HCT116 (cell line): ENCODE results near the gene SUCLG2. TPM values are rescaled to one million over a fixed set of nuclear protein-coding genes. Genes with fewer than 3 reads are reported as not detected.

Experiments
- ATAC-seq: fragments of 200-7000 bp; cut with Tn5 transposase; 2 replicates; pipeline ENCODE4 v1.9.1; 2020; ENCODE audit warnings: mild to moderate bottlenecking, moderate library complexity
- BruUV-seq: library from RNA; stranded (reverse); fragments of 400-500 nt; replicated peaks from 2 replicates; lab custom pipeline; 2021; lab: Mats Ljungman, UMichigan
- CTCF ChIA-PET: fragments of 300-600 bp; sonication (Branson Sonifier 250); formaldehyde crosslinking; loops from one replicate; lab custom pipeline; 2021; ENCODE audit warnings: antibody characterized with exemption; lab: Charles Lee
- POLR2A ChIA-PET: fragments of 300-600, 350-600 bp; sonication (Branson Sonifier 250); formaldehyde crosslinking; loops from one replicate; lab custom pipeline; 2021; ENCODE audit warnings: antibody characterized with exemption; lab: Charles Lee
- RAD21 ChIA-PET, 2 experiments: fragments of 300-600 bp; sonication (Branson Sonifier 250); formaldehyde crosslinking; loops; one replicate each; lab custom pipeline; 2023; ENCODE audit warnings: low total read pairs in 2 of 2; ENCODE audit not compliant: uncharacterized antibody in 2 of 2, unreplicated experiment in 2 of 2, low non-redundant PET in 1 of 2; lab: Charles Lee
- DNase-seq: peaks from one replicate; pipeline ENCODE4 v3.0.0-alpha.2; 2010; ENCODE audit warnings: low read depth, low spot score
- H2AFZ ChIP-seq: fragments of 200-600 bp; shearing (Covaris generic), sonication (generic); 2 replicates; pipeline ENCODE4 v1.6.1; 2017; ENCODE audit warnings: low read depth, mixed run types, mixed read lengths, antibody characterized with exemption, low read length; ENCODE audit not compliant: poor library complexity, severe bottlenecking
- H3K27ac ChIP-seq: 2 replicates; pipeline ENCODE4 v1.5.1; 2012; ENCODE audit warnings: low read depth, low read length
- H3K27me3 ChIP-seq: fragments of 200-600 bp; sonication (generic); 2 replicates; pipeline ENCODE4 v1.6.1; 2016; ENCODE audit warnings: mixed run types, low read length, mixed read lengths; ENCODE audit not compliant: insufficient read depth
- H3K36me3 ChIP-seq, 2 experiments: fragments of 200-500 bp in 1 of 2; fragments of 200-600 bp in 1 of 2; sonication (Bioruptor generic) in 1 of 2; sonication (generic) in 1 of 2; 2 replicates each; pipeline versions ENCODE4 v1.5.1 to v1.6.1; 2014 to 2016; ENCODE audit warnings: low read length in 2 of 2, inconsistent platforms in 1 of 2, mixed read lengths in 1 of 2, mixed run types in 1 of 2; ENCODE audit not compliant: insufficient read depth in 2 of 2, control insufficient read depth in 1 of 2
- H3K4me1 ChIP-seq, 2 experiments: fragments of 200-600 bp in 1 of 2; sonication (generic) in 1 of 2; 2 replicates each; pipeline versions ENCODE4 v1.5.1 to v1.6.1; 2012 to 2017; ENCODE audit warnings: low read length in 2 of 2, inconsistent platforms in 1 of 2, mild to moderate bottlenecking in 1 of 2, mixed read lengths in 1 of 2, mixed run types in 1 of 2, moderate library complexity in 1 of 2; ENCODE audit not compliant: insufficient read depth in 2 of 2, control insufficient read depth in 1 of 2
- H3K4me2 ChIP-seq: fragments of 200-600 bp; sonication (generic); 2 replicates; pipeline ENCODE4 v1.6.1; 2017; ENCODE audit warnings: mixed run types, low read length, mixed read lengths
- H3K4me3 ChIP-seq, 2 experiments: fragments of 200-600 bp in 1 of 2; sonication (generic) in 1 of 2; replicated peaks in 1 of 2; 2 replicates each; pipeline ENCODE4 v1.5.1; 2011 to 2016; ENCODE audit warnings: low read length in 2 of 2, control low read depth in 1 of 2, low read depth in 1 of 2, mild to moderate bottlenecking in 1 of 2, mixed read lengths in 1 of 2, mixed run types in 1 of 2
- H3K79me2 ChIP-seq: fragments of 200-600 bp; sonication (generic); 2 replicates; pipeline ENCODE4 v1.6.1; 2017; ENCODE audit warnings: mild to moderate bottlenecking, mixed run types, low read length, moderate library complexity, mixed read lengths; ENCODE audit not compliant: insufficient read depth
- H3K9ac ChIP-seq: fragments of 200-600 bp; sonication (generic); 2 replicates; pipeline ENCODE4 v1.6.1; 2016; ENCODE audit warnings: low read length, mixed read lengths
- H3K9me2 ChIP-seq: fragments of 200-600 bp; sonication (generic), shearing (Covaris generic); 2 replicates; pipeline ENCODE4 v1.6.1; 2017; ENCODE audit warnings: mixed run types, mild to moderate bottlenecking, moderate library complexity; ENCODE audit not compliant: insufficient read depth
- H3K9me3 ChIP-seq, 2 experiments: fragments of 200-500 bp in 1 of 2; fragments of 200-600 bp in 1 of 2; sonication (Bioruptor generic) in 1 of 2; sonication (generic) in 1 of 2; 2 replicates each; pipeline ENCODE4 v1.6.1; 2014 to 2017; ENCODE audit warnings: low read length in 2 of 2, mixed read lengths in 2 of 2, inconsistent platforms in 1 of 2, low read depth in 1 of 2, mild to moderate bottlenecking in 1 of 2, mixed run types in 1 of 2, moderate library complexity in 1 of 2; ENCODE audit not compliant: control insufficient read depth in 1 of 2, insufficient read depth in 1 of 2
- H4K20me1 ChIP-seq: fragments of 200-600 bp; sonication (generic), shearing (Covaris generic); 2 replicates; pipeline ENCODE4 v1.6.1; 2017; ENCODE audit warnings: mixed run types, mild to moderate bottlenecking, moderate library complexity; ENCODE audit not compliant: insufficient read depth
- ATF3 ChIP-seq: IDR thresholded peaks from 2 replicates; pipeline ENCODE4 v1.6.1; 2012
- CBX3 ChIP-seq: IDR thresholded peaks from 2 replicates; pipeline ENCODE4 v1.6.1; 2012; ENCODE audit warnings: low read depth
- CEBPB ChIP-seq: IDR thresholded peaks from 2 replicates; pipeline ENCODE4 v1.6.1; 2012; ENCODE audit warnings: low read depth
- MAX ChIP-seq: IDR thresholded peaks from 2 replicates; pipeline ENCODE4 v1.6.1; 2012
- POLR2A ChIP-seq: IDR thresholded peaks from 2 replicates; pipeline ENCODE4 v1.7.0; 2011; ENCODE audit warnings: borderline replicate concordance; ENCODE audit not compliant: insufficient read depth, insufficient read length; ENCODE audit errors: extremely low read depth
- REST ChIP-seq: IDR thresholded peaks from 2 replicates; pipeline ENCODE4 v1.6.1; 2012; ENCODE audit warnings: low read depth
- SIN3A ChIP-seq: IDR thresholded peaks from 2 replicates; pipeline ENCODE4 v1.6.1; 2012; ENCODE audit warnings: low read depth
- SP1 ChIP-seq: IDR thresholded peaks from 2 replicates; pipeline ENCODE4 v1.6.1; 2012; ENCODE audit warnings: low read depth
- SRF ChIP-seq: IDR thresholded peaks from 2 replicates; pipeline ENCODE4 v1.6.1; 2012; ENCODE audit warnings: low read depth
- ZBTB33 ChIP-seq: IDR thresholded peaks from 2 replicates; pipeline ENCODE4 v1.6.1; 2011; ENCODE audit warnings: mild to moderate bottlenecking, low read length, moderate library complexity; ENCODE audit not compliant: insufficient replicate concordance; ENCODE audit errors: extremely low read depth
- ZFX ChIP-seq: fragments of 450-650 bp; IDR thresholded peaks from 2 replicates; pipeline ENCODE4 v1.6.1; 2017
- intact Hi-C: fragments of 100-400 bp; cut with micrococcal nuclease; formaldehyde crosslinking; loops from 2 replicates; pipeline ENCODE4 v1.10.0; 2022
- total RNA-seq: library from RNA; stranded (reverse); gene quantifications from one replicate; pipeline ENCODE4 v1.2.1, GENCODE V29; 2021; ENCODE audit not compliant: unreplicated experiment
- TF ChIP-seq, protein P1 (sequence below), 3 experiments: fragments of 200-600 bp in 1 of 3; sonication (generic) in 1 of 3; IDR thresholded peaks in 2 of 3; conservative IDR thresholded peaks in 1 of 3; 2 replicates each; pipeline ENCODE4 v1.5.1; 2012 to 2017; ENCODE audit warnings: low read depth in 2 of 3, low read length in 2 of 3, antibody characterized with exemption in 1 of 3, borderline replicate concordance in 1 of 3, control low read depth in 1 of 3, mild to moderate bottlenecking in 1 of 3, mixed read lengths in 1 of 3, mixed run types in 1 of 3, moderate library complexity in 1 of 3; ENCODE audit not compliant: insufficient read depth in 1 of 3

SUCLG2 gene
- total RNA-seq, 1 experiment from 2014 or later: 49.2 TPM

- H3K36me3 ChIP-seq: no peaks in the 10 kb centered on the region
- RAD21 ChIA-PET: no interaction called here
- CTCF ChIA-PET: no interaction called here
- no peaks in the 10 kb centered on the region for H3K9me3 ChIP-seq
- H3K27ac ChIP-seq: no peak overlapping the region; the same call in 1 of the 2 replicates
- no peak overlapping the region for H3K9ac ChIP-seq
- H3K79me2 ChIP-seq: peaks cover 48% of the 10 kb centered on the region
- H2AFZ ChIP-seq: no peak overlapping the region
- H3K9me2 ChIP-seq: no peaks in the 10 kb centered on the region
- BruUV-seq: no TSS peak
- H3K27me3 ChIP-seq: no peaks in the 10 kb centered on the region
- DNase-seq (no peak), ATAC-seq (no peak)
- H4K20me1 ChIP-seq: no peaks in the 10 kb centered on the region
- POLR2A ChIA-PET: no interaction called here
- no peak for TF ChIP-seq MAX
- TF ChIP-seq ZFX: no peak
- TF ChIP-seq SP1: no peak
- TF ChIP-seq ATF3: no peak
- TF ChIP-seq SRF: no peak
- no peak for TF ChIP-seq REST
- TF ChIP-seq, protein P1, sequence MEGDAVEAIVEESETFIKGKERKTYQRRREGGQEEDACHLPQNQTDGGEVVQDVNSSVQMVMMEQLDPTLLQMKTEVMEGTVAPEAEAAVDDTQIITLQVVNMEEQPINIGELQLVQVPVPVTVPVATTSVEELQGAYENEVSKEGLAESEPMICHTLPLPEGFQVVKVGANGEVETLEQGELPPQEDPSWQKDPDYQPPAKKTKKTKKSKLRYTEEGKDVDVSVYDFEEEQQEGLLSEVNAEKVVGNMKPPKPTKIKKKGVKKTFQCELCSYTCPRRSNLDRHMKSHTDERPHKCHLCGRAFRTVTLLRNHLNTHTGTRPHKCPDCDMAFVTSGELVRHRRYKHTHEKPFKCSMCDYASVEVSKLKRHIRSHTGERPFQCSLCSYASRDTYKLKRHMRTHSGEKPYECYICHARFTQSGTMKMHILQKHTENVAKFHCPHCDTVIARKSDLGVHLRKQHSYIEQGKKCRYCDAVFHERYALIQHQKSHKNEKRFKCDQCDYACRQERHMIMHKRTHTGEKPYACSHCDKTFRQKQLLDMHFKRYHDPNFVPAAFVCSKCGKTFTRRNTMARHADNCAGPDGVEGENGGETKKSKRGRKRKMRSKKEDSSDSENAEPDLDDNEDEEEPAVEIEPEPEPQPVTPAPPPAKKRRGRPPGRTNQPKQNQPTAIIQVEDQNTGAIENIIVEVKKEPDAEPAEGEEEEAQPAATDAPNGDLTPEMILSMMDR (IDR thresholded peaks at IDR 0.05 in 2 of 3, conservative IDR thresholded peaks at IDR 0.05 in 1 of 3; ENCODE audit: borderline replicate concordance in 1 of 3, insufficient read depth in 1 of 3, low read depth in 2 of 3, low read length in 2 of 3): no peak
- TF ChIP-seq POLR2A: no peak
- TF ChIP-seq CBX3: no peak
- TF ChIP-seq ZBTB33: no peak
- TF ChIP-seq SIN3A: no peak
- TF ChIP-seq CEBPB: no peak
- TF ChIP-seq, all 23 proteins: peak for 0
- H3K4me1 ChIP-seq: peaks cover 18 to 31% of the 10 kb centered on the region in 2 experiments
- intact Hi-C loops: no loop called here
- peak overlapping the region; percentile 52 for H3K4me2 ChIP-seq
- no peak overlapping the region for H3K4me3 ChIP-seq
Measured at GRCh38 chr3:67646586-67647234, 7.7 kb downstream of the SUCLG2 start.
